ENCODE data around the gene WDR83. TPM values are rescaled to one million over a fixed set of nuclear protein-coding genes. Genes with fewer than 3 reads are reported as not detected.
A peak's percentile ranks its signal among the peaks of the same experiment; 100 is the strongest.
"Not testable (repeated sequence)": the region's sequence is repeated elsewhere in the genome, so short reads cannot be mapped to it uniquely, and the experiment has no call there.

The WDR83 gene
- total RNA-seq, 1 donor from 2014 or later: 9.6 TPM

GRCh38 chr19:12695997-12696365 lies 29.4 kb downstream of the WDR83 start:
- DNase-seq (ENCODE audit: low spot score): no peak
- H3K4me1 Mint-ChIP-seq (ENCODE audit: low read depth): peaks cover 10% of the 10 kb centered on the region
- H3K27me3 Mint-ChIP-seq (ENCODE audit: low read depth): no peaks in the 10 kb centered on the region
- peaks cover 10% of the 10 kb centered on the region for H3K36me3 Mint-ChIP-seq (ENCODE audit: low read depth)
- no peak overlapping the region for H3K27ac Mint-ChIP-seq (ENCODE audit: unreplicated experiment)
- peak overlapping the region; percentile 82 for H3K4me3 Mint-ChIP-seq (ENCODE audit: unreplicated experiment)
- TF ChIP-seq CTCF (IDR thresholded peaks at IDR 0.05): no peak
- H3K9me3 Mint-ChIP-seq (ENCODE audit: low read depth): no peaks in the 10 kb centered on the region

DNA sequence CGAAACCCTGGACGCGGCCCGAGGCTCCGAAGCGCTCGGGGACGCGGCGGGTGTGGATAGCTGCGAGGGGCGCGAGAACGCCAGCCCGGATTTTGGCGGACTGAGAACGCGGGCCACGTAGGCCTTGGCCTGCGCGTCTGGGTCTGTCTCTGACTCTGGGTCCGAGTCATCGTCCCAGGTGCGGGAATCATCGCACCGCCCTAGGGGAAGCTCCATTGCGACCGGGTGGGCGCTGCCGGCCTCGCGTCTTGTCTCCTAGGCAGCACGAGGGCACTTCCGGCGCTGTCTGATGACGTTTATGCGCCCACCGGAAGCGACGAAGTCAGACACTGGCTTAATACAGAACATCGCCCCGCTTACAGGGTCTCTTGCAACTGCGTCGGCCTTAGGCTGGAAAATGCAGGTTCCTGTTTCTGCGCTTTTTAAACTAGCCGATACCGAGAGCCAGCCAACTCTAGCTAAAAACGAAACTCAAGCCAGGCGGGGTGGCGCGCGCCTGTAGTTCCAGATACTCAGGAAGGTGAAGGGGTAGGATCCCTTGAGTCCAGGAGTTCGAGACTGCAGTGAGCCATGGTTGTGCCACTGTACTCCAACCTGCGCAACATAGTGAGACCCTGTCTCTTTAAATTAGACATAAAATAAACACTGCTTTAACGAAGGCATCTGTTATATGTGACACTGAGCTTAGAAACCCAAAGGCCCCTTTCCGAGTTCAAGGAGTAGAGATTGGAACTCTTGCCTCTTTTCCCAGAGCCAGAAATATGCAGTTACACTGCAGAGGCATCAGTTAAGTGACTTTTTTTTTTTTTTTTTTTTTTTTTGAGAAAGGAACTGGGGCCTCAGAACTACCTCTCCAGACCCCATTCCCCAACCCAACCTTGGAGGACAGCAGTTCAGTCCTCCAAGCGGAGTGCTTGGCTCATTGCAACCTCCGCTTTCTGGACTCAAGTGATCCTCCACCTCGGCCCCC lies 30.0 kb downstream of the WDR83 start, which contains the start of gene FBXW9:
FBXW9 (minus strand) TSS at position 266 of the 970 bp plus-strand sequence; CDS start at position 216, 50 bp downstream.
- Mint-ChIP-seq H3K9me3 (ENCODE audit: low read depth) (no peaks in the 10 kb centered on the region), H3K36me3 (ENCODE audit: low read depth) (peaks cover 10% of the 10 kb centered on the region), H3K4me3 (ENCODE audit: unreplicated experiment) (peak within 1 kb of the TSS; percentile 82), H3K4me1 (ENCODE audit: low read depth) (peaks cover 10% of the 10 kb centered on the region), H3K27me3 (ENCODE audit: low read depth) (no peaks in the 10 kb centered on the region), H3K27ac (ENCODE audit: unreplicated experiment) (peak within 1 kb of the TSS; percentile 97)
- peak; percentile 96 for DNase-seq (ENCODE audit: low spot score)
- TF ChIP-seq CTCF (IDR thresholded peaks at IDR 0.05): no peak

- DNase-seq (ENCODE audit: low spot score); H3K27me3 Mint-ChIP-seq (ENCODE audit: low read depth); H3K4me1 Mint-ChIP-seq (ENCODE audit: low read depth); H3K9me3 Mint-ChIP-seq (ENCODE audit: low read depth): not testable (repeated sequence)
- Mint-ChIP-seq H3K27ac (ENCODE audit: unreplicated experiment) (peak overlapping the region; percentile 97), H3K4me3 (ENCODE audit: unreplicated experiment) (peak overlapping the region; percentile 82), H3K36me3 (ENCODE audit: low read depth) (peaks cover 12% of the 10 kb centered on the region)
Measured at GRCh38 chr19:12697425-12697824, 30.8 kb downstream of the WDR83 start.

- peak overlapping the region; percentile 35 for H3K4me3 Mint-ChIP-seq (ENCODE audit: unreplicated experiment)
- peak overlapping the region; percentile 8 for H3K27ac Mint-ChIP-seq (ENCODE audit: unreplicated experiment)
- H3K4me1 Mint-ChIP-seq (ENCODE audit: low read depth): peaks cover 10% of the 10 kb centered on the region
Measured at GRCh38 chr19:12698138-12698537, 31.5 kb downstream of the WDR83 start.

DNA sequence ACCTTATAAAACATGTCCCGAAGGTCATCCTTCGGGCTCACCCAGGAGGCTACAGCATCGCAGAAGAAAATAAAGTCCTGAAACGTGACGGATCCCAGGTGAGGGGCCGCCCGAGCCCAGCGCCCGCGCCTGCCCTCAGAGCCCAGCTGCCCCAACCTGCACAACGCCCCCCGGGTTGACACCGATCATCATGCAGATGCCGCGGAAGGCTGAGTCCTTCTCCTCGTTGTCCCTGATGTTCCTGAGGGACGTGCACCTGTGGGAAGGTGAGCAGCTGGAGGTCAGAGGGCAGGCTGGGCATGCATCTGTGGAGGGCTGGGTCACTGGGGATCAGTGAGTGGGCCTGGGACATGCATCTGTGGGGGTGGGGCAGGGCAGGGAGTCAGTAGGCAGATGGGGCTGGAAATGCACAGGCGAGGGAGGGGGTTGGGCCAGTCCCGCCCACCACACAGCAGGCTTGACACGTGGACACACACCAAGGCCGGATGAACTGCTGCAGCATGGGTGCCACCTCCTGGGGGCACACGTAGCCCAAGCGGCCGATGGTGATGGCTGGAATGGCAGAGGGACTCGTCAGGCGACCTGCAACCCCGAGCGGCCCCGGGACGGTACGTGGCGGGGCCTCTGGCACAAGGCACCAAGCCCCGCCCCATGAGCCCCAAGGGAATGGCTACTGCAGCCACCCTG lies 35.1 kb downstream of the WDR83 start:
- Mint-ChIP-seq H3K4me3 (ENCODE audit: unreplicated experiment) (no peak overlapping the region), H3K27me3 (ENCODE audit: low read depth) (no peaks in the 10 kb centered on the region), H3K36me3 (ENCODE audit: low read depth) (peaks cover 38% of the 10 kb centered on the region), H3K4me1 (ENCODE audit: low read depth) (peaks cover 5% of the 10 kb centered on the region), H3K27ac (ENCODE audit: unreplicated experiment) (no peak overlapping the region), H3K9me3 (ENCODE audit: low read depth) (no peaks in the 10 kb centered on the region)
- DNase-seq (ENCODE audit: low spot score): no peak
- no peak for TF ChIP-seq CTCF (IDR thresholded peaks at IDR 0.05)

More at GRCh38 chr19:12698138-12698537, 31.5 kb downstream of the WDR83 start:
- H3K9me3 Mint-ChIP-seq (ENCODE audit: low read depth): no peaks in the 10 kb centered on the region
- TF ChIP-seq CTCF (IDR thresholded peaks at IDR 0.05): no peak
- DNase-seq (ENCODE audit: low spot score): no peak
- peaks cover 14% of the 10 kb centered on the region for H3K36me3 Mint-ChIP-seq (ENCODE audit: low read depth)
- no peaks in the 10 kb centered on the region for H3K27me3 Mint-ChIP-seq (ENCODE audit: low read depth)
